Fibroblast of mammary gland (primary cell): ENCODE results near the gene EYA2.

Experiments
- DNase-seq: peaks from one replicate; pipeline ENCODE4 v3.0.0-alpha.2; 2010; ENCODE audit warnings: low read depth
- H3K4me3 ChIP-seq: 2 replicates; pipeline ENCODE4 v1.5.1; 2011; ENCODE audit warnings: low read depth, mild to moderate bottlenecking, low read length, moderate library complexity; ENCODE audit not compliant: control insufficient read depth
- CTCF ChIP-seq: conservative IDR thresholded peaks from 2 replicates; pipeline ENCODE4 v1.5.1; 2011; ENCODE audit warnings: low read depth, low read length, inconsistent platforms; ENCODE audit not compliant: control insufficient read depth, insufficient read depth

The EYA2 gene

GRCh38 chr20:47129306-47129705 is 234.7 kb downstream of the EYA2 start:
- no peak for DNase-seq
- no peak overlapping the region for H3K4me3 ChIP-seq
- no peak for TF ChIP-seq CTCF

GRCh38 chr20:47133809-47134456 is 239.3 kb downstream of the EYA2 start:
- no peak for TF ChIP-seq CTCF
- no peak overlapping the region for H3K4me3 ChIP-seq
- peak; percentile 69 for DNase-seq

- DNase-seq = no peak
- no peak for TF ChIP-seq CTCF
- H3K4me3 ChIP-seq = no peak overlapping the region
Measured at GRCh38 chr20:47136782-47137181, 242.1 kb downstream of the EYA2 start.

- no peak overlapping the region for H3K4me3 ChIP-seq
- peak; percentile 41 for DNase-seq
- TF ChIP-seq CTCF = no peak
Measured at GRCh38 chr20:47137231-47137870, 242.7 kb downstream of the EYA2 start.

- no peak for DNase-seq
- H3K4me3 ChIP-seq = no peak overlapping the region
- no peak for TF ChIP-seq CTCF
Measured at GRCh38 chr20:47139934-47140535, 245.4 kb downstream of the EYA2 start.

- TF ChIP-seq CTCF = no peak
- DNase-seq = no peak
- no peak overlapping the region for H3K4me3 ChIP-seq
Measured at GRCh38 chr20:47141350-47141921, 246.8 kb downstream of the EYA2 start.
